HG03342 (cell line): ENCODE data around the gene TBXAS1.

Experiments
- ATAC-seq: cut with Tn5 transposase; IDR thresholded peaks from one replicate; pipeline ENCODE4 v1.9.1; 2021; ENCODE audit warnings: mild to moderate bottlenecking, moderate library complexity; ENCODE audit not compliant: unreplicated experiment

TBXAS1 gene

GRCh38 chr7:139973101-139974050 lies 144.3 kb downstream of the TBXAS1 start:
- ATAC-seq = no peak

GRCh38 chr7:139974179-139974811 lies 145.2 kb downstream of the TBXAS1 start:
- no peak for ATAC-seq

GRCh38 chr7:139976055-139976837 lies 147.2 kb downstream of the TBXAS1 start:
- no peak for ATAC-seq

GRCh38 chr7:139976838-139977656 lies 148.0 kb downstream of the TBXAS1 start:
- no peak for ATAC-seq

- no peak for ATAC-seq
Measured at GRCh38 chr7:139981511-139981895, 152.4 kb downstream of the TBXAS1 start.

- no peak for ATAC-seq
Measured at GRCh38 chr7:139982927-139983920, 154.2 kb downstream of the TBXAS1 start.

- ATAC-seq = no peak
Measured at GRCh38 chr7:139984642-139985539, 155.8 kb downstream of the TBXAS1 start.

- no peak for ATAC-seq
Measured at GRCh38 chr7:139985811-139986210, 156.7 kb downstream of the TBXAS1 start.

GRCh38 chr7:139987691-139988516 lies 158.8 kb downstream of the TBXAS1 start:
- ATAC-seq = no peak

GRCh38 chr7:139989366-139990141 lies 160.5 kb downstream of the TBXAS1 start:
- no peak for ATAC-seq

GRCh38 chr7:139990142-139990535 lies 161.1 kb downstream of the TBXAS1 start:
- no peak for ATAC-seq

GRCh38 chr7:139990571-139991268 lies 161.7 kb downstream of the TBXAS1 start:
- no peak for ATAC-seq

GRCh38 chr7:139991269-139991666 lies 162.2 kb downstream of the TBXAS1 start:
- no peak for ATAC-seq

GRCh38 chr7:139991911-139992310 lies 162.8 kb downstream of the TBXAS1 start:
- ATAC-seq = no peak

- no peak for ATAC-seq
Measured at GRCh38 chr7:139992353-139993044, 163.4 kb downstream of the TBXAS1 start.
